ENCODE measurements around the gene SREBF1. TPM values are rescaled to one million over a fixed set of nuclear protein-coding genes. Genes with fewer than 3 reads are reported as not detected.

Gene SREBF1
- total and polyA plus RNA-seq, 2 of the 8 experiments (the other 6 are each of a cell fraction or from before 2014, with no cell fraction given), result 28.6 to 70.8 TPM

DNA sequence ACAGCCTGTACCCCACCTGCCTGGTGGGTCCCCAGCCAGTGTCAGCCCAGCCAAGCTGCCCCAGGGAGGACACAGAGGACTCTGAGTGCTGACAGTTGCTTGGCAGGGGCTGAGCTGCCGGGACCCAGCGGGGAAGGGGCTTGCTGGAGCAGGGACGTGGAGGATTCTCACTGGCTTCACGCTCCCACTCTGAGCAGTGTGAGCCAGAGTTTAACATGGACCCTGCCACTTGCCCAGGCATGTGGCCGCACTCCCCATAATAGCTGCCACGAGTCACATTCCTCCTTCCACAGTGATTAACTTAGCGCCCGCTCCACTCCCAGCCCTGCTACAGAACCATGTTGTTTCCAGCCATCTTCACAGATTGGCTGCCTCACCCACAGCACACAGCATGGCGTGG, 31.2 kb downstream of the SREBF1 start:
- DNase-seq (ENCODE audit: low read depth in 1 of 2, low spot score in 2 of 2) (no peak), FAIRE-seq (no peak)
- Histone ChIP-seq H3K36me3 (ENCODE audit: control insufficient read depth in 2 of 4, insufficient read depth in 4 of 4, low read length in 3 of 4) (no peaks in the 10 kb centered on the region), H3K23ac (ENCODE audit: insufficient read length) (no peak overlapping the region), H4K20me1 (replicated peaks in 1 of 2; ENCODE audit: control insufficient read depth in 1 of 2, insufficient read depth in 2 of 2, low read length in 2 of 2) (peaks cover 1 to 4% of the 10 kb centered on the region in 2 experiments), H2BK15ac (ENCODE audit: low read length) (peak overlapping the region; percentile 61; the same call in 1 of the 2 replicates), H3K56ac (replicated peaks; ENCODE audit: insufficient read length, low read depth, low read length) (no peak overlapping the region), H2BK120ac (replicated peaks; ENCODE audit: low read depth, low read length) (no peak overlapping the region), H4K91ac (replicated peaks; ENCODE audit: insufficient read length, low read length) (no peak overlapping the region), H4K8ac (ENCODE audit: extremely low read depth, insufficient read depth, low read length) (no peak overlapping the region), H3K23me2 (ENCODE audit: low read depth, low read length) (peaks cover 8% of the 10 kb centered on the region; the same call in 1 of the 2 replicates), H3K4me2 (ENCODE audit: insufficient read depth in 1 of 2, low read depth in 2 of 2, low read length in 2 of 2) (no peak overlapping the region), H2BK20ac (ENCODE audit: low read length) (no peak overlapping the region), H2BK5ac (ENCODE audit: low read depth, low read length) (peak overlapping the region; percentile 60; the same call in 1 of the 2 replicates), H2AFZ (ENCODE audit: low read length) (no peak overlapping the region), H3K79me1 (ENCODE audit: low read depth, low read length) (no peaks in the 10 kb centered on the region), H3K27ac (ENCODE audit: low read depth, low read length) (no peak overlapping the region), H3K9me3 (ENCODE audit: insufficient read depth in 2 of 2, low read depth in 1 of 2, low read length in 1 of 2) (no peaks in the 10 kb centered on the region), H3K4me3 (ENCODE audit: extremely low read depth in 1 of 4, insufficient read depth in 2 of 4, low read depth in 3 of 4, low read length in 4 of 4) (no peak overlapping the region), H3K27me3 (replicated peaks in 1 of 4; ENCODE audit: control insufficient read depth in 3 of 4, extremely low read depth in 1 of 4, insufficient read depth in 3 of 4, low read length in 3 of 4) (peaks cover 6 to 18% (median 16%) of the 10 kb centered on the region in 4 experiments), H2AK5ac (ENCODE audit: low read depth, low read length) (no peak overlapping the region), H3K4ac (replicated peaks; ENCODE audit: insufficient read length, low read depth, low read length) (no peak overlapping the region), H3K9ac (replicated peaks in 1 of 4; ENCODE audit: extremely low read depth in 1 of 4, low read depth in 3 of 4, low read length in 3 of 4) (no peak overlapping the region), H3K79me2 (ENCODE audit: control insufficient read depth in 1 of 2, insufficient read depth in 2 of 2, low read length in 2 of 2) (no peaks in the 10 kb centered on the region), H3K4me1 (replicated peaks in 1 of 4; ENCODE audit: control insufficient read depth in 3 of 4, insufficient read depth in 4 of 4, low read length in 3 of 4) (peaks cover 0 to 8% (median 5%) of the 10 kb centered on the region in 4 experiments; a peak in 5 of 7 replicates), H4K5ac (ENCODE audit: insufficient read length, low read depth, low read length) (no peak overlapping the region), H3K18ac (ENCODE audit: extremely low read depth, low read length) (no peak overlapping the region), H2BK12ac (ENCODE audit: low read depth, low read length) (peak overlapping the region; percentile 5; the same call in 1 of the 2 replicates), H3K14ac (ENCODE audit: insufficient read length) (no peak overlapping the region)
- POLR2A ChIA-PET (ENCODE audit: partially characterized antibody), result interaction anchor here (1.0 to 1.4 kb wide), 4 partner anchors 12 to 54 kb away, joined by 3 read pairs; partner anchors contain the start of gene SREBF1
- CTCF ChIA-PET (ENCODE audit: partially characterized antibody), result interaction anchor here (1.0 to 18.1 kb wide), 7 partner anchors 11 to 86 kb away, joined by 3 to 375 read pairs (median 3); no protein-coding TSS in a partner anchor
- WGBS, 2 experiments (ENCODE audit: extremely low coverage in 1 of 2, insufficient coverage in 1 of 2, insufficient read length in 1 of 2, insufficient replicate concordance in 2 of 2, low coverage in 1 of 2, low lambda C conversion rate in 2 of 2, missing lambda C conversion rate in 1 of 2), result 84% methylated on average over 9 of the region's 9 CpGs; no CpG with 5 or more reads in 1 of the 2 experiments
- no peak for TF ChIP-seq SP1 (IDR thresholded peaks at IDR 0.05; ENCODE audit: low read depth, low read length)
- TF ChIP-seq RXRA (IDR thresholded peaks at IDR 0.05; ENCODE audit: insufficient read depth, low read depth, low read length), result no peak
- no peak for TF ChIP-seq SIN3A (conservative IDR thresholded peaks at IDR 0.05 in 1 of 2, IDR thresholded peaks at IDR 0.05 in 1 of 2; ENCODE audit: low read depth in 1 of 2, low read length in 2 of 2)
- TF ChIP-seq EP300 (IDR thresholded peaks at IDR 0.05; ENCODE audit: borderline replicate concordance in 1 of 2, low read depth in 2 of 2, low read length in 2 of 2), result no peak
- TF ChIP-seq CHD1 (IDR thresholded peaks at IDR 0.05; ENCODE audit: low read depth, low read length), result no peak
- TF ChIP-seq, protein P1, sequence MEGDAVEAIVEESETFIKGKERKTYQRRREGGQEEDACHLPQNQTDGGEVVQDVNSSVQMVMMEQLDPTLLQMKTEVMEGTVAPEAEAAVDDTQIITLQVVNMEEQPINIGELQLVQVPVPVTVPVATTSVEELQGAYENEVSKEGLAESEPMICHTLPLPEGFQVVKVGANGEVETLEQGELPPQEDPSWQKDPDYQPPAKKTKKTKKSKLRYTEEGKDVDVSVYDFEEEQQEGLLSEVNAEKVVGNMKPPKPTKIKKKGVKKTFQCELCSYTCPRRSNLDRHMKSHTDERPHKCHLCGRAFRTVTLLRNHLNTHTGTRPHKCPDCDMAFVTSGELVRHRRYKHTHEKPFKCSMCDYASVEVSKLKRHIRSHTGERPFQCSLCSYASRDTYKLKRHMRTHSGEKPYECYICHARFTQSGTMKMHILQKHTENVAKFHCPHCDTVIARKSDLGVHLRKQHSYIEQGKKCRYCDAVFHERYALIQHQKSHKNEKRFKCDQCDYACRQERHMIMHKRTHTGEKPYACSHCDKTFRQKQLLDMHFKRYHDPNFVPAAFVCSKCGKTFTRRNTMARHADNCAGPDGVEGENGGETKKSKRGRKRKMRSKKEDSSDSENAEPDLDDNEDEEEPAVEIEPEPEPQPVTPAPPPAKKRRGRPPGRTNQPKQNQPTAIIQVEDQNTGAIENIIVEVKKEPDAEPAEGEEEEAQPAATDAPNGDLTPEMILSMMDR (IDR thresholded peaks at IDR 0.05; ENCODE audit: control extremely low read depth in 1 of 3, insufficient read depth in 1 of 3, low read depth in 1 of 3, low read length in 3 of 3), result no peak
- TF ChIP-seq FOSL1 (IDR thresholded peaks at IDR 0.05; ENCODE audit: insufficient read depth, low read depth, low read length), result no peak
- no peak for TF ChIP-seq SRF (IDR thresholded peaks at IDR 0.05; ENCODE audit: low read depth, low read length)
- TF ChIP-seq SP4 (IDR thresholded peaks at IDR 0.05; ENCODE audit: low read length), result no peak
- no peak for TF ChIP-seq RBBP5 (IDR thresholded peaks at IDR 0.05; ENCODE audit: borderline replicate concordance, low read depth, low read length)
- no peak for TF ChIP-seq TEAD4 (IDR thresholded peaks at IDR 0.05; ENCODE audit: low read depth, low read length)
